ENCODE data around the gene MRPS6.

DNA sequence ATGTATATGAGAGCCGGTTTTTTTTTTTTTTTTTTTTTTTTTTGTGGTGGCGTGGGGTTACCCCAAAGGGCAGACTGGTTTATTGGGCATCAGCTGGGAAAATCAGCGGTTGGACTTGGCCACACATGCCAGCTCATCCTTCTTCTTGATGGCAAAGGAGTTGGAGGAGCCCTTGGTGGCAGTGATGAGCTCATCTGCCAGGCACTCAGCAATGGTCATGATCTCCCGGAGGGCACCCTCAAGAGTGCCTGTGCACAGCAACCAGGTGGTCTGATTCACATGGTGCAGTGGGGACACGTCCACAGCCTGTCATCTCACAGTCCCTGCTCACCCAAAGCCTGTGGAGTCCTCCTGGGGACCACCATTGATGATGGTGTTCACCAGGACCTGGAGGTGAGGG is 62.0 kb downstream of the MRPS6 start:
- TF ChIP-seq POLR2AphosphoS5 (IDR thresholded peaks at IDR 0.05; ENCODE audit: low read depth, low read length) = no peak
- TF ChIP-seq, protein P1, sequence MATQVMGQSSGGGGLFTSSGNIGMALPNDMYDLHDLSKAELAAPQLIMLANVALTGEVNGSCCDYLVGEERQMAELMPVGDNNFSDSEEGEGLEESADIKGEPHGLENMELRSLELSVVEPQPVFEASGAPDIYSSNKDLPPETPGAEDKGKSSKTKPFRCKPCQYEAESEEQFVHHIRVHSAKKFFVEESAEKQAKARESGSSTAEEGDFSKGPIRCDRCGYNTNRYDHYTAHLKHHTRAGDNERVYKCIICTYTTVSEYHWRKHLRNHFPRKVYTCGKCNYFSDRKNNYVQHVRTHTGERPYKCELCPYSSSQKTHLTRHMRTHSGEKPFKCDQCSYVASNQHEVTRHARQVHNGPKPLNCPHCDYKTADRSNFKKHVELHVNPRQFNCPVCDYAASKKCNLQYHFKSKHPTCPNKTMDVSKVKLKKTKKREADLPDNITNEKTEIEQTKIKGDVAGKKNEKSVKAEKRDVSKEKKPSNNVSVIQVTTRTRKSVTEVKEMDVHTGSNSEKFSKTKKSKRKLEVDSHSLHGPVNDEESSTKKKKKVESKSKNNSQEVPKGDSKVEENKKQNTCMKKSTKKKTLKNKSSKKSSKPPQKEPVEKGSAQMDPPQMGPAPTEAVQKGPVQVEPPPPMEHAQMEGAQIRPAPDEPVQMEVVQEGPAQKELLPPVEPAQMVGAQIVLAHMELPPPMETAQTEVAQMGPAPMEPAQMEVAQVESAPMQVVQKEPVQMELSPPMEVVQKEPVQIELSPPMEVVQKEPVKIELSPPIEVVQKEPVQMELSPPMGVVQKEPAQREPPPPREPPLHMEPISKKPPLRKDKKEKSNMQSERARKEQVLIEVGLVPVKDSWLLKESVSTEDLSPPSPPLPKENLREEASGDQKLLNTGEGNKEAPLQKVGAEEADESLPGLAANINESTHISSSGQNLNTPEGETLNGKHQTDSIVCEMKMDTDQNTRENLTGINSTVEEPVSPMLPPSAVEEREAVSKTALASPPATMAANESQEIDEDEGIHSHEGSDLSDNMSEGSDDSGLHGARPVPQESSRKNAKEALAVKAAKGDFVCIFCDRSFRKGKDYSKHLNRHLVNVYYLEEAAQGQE (IDR thresholded peaks at IDR 0.05; ENCODE audit: insufficient read depth in 1 of 2, low read depth in 2 of 2, low read length in 2 of 2) = no peak

Data from PFSK-1 (cell line).